DMS79 (cell line): ENCODE measurements around the gene ZNF699.
"Not testable (repeated sequence)": the region's sequence is repeated elsewhere in the genome, so short reads cannot be mapped to it uniquely, and the experiment has no call there.

Experiments
- DNase-seq: peaks from one replicate; lab custom pipeline; 2025; lab: John Stamatoyannopoulos, UW

The ZNF699 gene

DNA sequence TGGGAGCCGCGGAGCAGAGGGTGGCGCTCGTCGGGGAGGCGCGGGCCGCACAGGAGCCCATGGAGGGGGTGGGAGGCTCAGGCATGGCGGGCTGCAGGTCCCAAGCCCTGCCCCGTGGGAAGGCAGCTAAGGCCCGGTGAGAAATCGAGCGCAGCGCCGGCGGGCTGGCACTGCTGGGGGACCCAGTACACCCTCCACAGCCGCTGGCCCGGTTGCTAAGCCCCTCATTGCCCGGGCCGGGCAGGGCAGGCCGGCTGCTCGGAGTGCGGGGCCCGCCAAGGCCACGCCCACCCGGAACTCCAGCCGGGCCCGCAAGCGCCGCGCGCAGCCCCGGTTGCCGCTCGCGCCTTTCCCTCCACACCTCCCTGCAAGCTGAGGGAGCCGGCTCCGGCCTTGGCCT lies 26.2 kb downstream of the ZNF699 start:
- DNase-seq: not testable (repeated sequence)

DNA sequence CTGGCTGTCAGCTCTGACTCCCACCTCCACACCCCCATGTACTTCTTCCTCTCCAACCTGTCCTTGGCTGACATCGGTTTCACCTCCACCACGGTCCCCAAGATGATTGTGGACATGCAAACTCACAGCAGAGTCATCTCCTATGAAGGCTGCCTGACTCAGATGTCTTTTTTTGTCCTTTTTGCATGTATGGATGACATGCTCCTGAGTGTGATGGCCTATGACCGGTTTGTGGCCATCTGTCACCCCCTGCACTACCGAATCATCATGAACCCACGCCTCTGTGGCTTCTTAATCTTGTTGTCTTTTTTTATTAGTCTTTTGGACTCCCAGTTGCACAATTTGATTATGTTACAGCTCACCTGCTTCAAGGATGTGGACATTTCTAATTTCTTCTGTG lies 58.4 kb downstream of the ZNF699 start:
- DNase-seq: no peak

DNA sequence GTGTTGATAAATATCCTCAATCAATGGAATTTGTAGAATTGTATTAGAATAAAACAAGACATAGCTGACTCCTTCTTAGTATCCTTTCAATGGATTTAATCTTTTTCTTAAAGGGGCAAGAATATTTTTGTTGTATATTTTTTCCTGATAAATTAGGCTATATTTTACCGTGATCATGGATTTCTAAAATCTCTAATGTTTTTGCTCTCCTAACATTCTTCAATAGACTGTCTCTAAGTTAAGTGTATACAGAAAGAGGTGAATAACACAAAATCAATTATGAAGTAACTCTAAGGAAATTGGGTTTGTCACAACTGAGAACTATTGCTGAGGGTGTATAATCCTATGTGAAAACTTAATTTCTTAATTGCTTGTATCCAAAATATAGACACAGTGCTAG lies 59.0 kb downstream of the ZNF699 start, which contains the start of gene OR7E24:
Gene OR7E24 (plus strand): TSS at position 301 of the 400 bp plus-strand sequence. CDS start 114 bp downstream, outside the sequence.
- no peak for DNase-seq
